ENCODE results near the gene CLASP1.
"Not testable (repeated sequence)": the region's sequence is repeated elsewhere in the genome, so short reads cannot be mapped to it uniquely, and the experiment has no call there.

CLASP1 gene

DNA sequence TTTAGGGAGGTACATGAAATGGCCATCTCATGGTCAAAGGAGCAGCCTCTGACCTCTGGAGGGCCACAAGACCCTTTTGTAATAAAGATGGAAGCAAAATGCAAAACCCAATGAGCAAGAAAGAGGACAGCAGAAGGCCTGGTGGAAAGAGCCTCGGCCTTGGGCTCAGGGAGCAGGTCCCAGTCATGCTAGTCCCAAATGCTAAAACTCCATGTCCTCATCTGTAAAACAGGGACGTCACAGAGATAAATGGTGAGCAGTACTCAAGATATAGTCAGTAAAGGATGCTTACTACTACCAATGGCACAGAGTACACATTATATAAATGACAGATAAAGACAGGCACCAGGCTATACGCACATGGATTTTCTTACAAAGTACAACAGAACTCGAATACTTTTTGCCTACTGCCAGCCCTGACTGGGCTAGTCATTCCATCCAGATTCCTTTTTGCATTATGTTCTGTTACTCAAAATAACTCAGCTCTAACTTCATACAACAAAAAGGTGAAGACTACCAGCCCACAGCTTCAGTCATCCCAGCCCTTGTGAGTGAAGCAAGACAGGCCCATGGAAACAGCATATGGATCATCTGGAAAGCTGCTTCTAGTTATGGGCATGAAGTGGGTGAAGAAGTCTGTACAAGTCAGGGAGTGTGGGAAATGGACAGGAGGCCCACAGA, 299.4 kb downstream of the CLASP1 start:
- TF ChIP-seq, protein P1, sequence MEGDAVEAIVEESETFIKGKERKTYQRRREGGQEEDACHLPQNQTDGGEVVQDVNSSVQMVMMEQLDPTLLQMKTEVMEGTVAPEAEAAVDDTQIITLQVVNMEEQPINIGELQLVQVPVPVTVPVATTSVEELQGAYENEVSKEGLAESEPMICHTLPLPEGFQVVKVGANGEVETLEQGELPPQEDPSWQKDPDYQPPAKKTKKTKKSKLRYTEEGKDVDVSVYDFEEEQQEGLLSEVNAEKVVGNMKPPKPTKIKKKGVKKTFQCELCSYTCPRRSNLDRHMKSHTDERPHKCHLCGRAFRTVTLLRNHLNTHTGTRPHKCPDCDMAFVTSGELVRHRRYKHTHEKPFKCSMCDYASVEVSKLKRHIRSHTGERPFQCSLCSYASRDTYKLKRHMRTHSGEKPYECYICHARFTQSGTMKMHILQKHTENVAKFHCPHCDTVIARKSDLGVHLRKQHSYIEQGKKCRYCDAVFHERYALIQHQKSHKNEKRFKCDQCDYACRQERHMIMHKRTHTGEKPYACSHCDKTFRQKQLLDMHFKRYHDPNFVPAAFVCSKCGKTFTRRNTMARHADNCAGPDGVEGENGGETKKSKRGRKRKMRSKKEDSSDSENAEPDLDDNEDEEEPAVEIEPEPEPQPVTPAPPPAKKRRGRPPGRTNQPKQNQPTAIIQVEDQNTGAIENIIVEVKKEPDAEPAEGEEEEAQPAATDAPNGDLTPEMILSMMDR (IDR thresholded peaks at IDR 0.05; ENCODE audit: borderline replicate concordance, insufficient read depth, low read depth, low read length) = no peak
- no peak overlapping the region for H3K4me3 ChIP-seq (ENCODE audit: low read depth, low read length)

- H3K4me3 ChIP-seq (ENCODE audit: low read depth, low read length) = no peak overlapping the region
- TF ChIP-seq, protein P1 (IDR thresholded peaks at IDR 0.05; ENCODE audit: borderline replicate concordance, insufficient read depth, low read depth, low read length) = no peak
Observed at GRCh38 chr2:121348128-121348740, 301.0 kb downstream of the CLASP1 start.

DNA sequence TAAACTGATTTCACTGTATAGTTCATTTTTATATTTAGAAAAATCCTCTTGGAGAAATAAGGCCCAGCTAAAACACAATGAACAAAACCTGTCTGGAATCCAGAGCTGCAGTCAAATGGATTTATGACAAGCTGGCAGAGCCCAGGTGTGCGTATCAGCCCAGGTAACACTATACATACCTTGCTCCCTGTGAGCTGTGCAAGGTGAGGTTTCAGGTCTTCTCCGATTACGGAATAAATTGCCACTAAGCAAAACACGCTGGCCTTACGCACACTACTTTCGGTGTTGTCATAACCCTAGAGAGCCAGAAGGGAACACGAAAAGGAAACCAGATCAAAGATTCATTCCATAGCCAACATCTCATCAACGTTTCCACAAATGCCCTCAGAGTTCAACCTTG, 302.4 kb downstream of the CLASP1 start:
- TF ChIP-seq, protein P1 (IDR thresholded peaks at IDR 0.05; ENCODE audit: borderline replicate concordance, insufficient read depth, low read depth, low read length) = no peak

GRCh38 chr2:121346407-121346806, 302.9 kb downstream of the CLASP1 start:
- TF ChIP-seq, protein P1 (IDR thresholded peaks at IDR 0.05; ENCODE audit: borderline replicate concordance, insufficient read depth, low read depth, low read length) = no peak

More for the DNA sequence above, 302.4 kb downstream of the CLASP1 start:
- H3K4me3 ChIP-seq (ENCODE audit: low read depth, low read length) = no peak overlapping the region

GRCh38 chr2:121345887-121346286, 303.4 kb downstream of the CLASP1 start:
- H3K4me3 ChIP-seq (ENCODE audit: low read depth, low read length) = no peak overlapping the region
- TF ChIP-seq, protein P1 (IDR thresholded peaks at IDR 0.05; ENCODE audit: borderline replicate concordance, insufficient read depth, low read depth, low read length) = no peak

More at GRCh38 chr2:121346407-121346806, 302.9 kb downstream of the CLASP1 start:
- H3K4me3 ChIP-seq (ENCODE audit: low read depth, low read length) = no peak overlapping the region

- TF ChIP-seq, protein P1 (IDR thresholded peaks at IDR 0.05; ENCODE audit: borderline replicate concordance, insufficient read depth, low read depth, low read length) = no peak
- no peak overlapping the region for H3K4me3 ChIP-seq (ENCODE audit: low read depth, low read length)
Observed at GRCh38 chr2:121345101-121345500, 304.2 kb downstream of the CLASP1 start.

DNA sequence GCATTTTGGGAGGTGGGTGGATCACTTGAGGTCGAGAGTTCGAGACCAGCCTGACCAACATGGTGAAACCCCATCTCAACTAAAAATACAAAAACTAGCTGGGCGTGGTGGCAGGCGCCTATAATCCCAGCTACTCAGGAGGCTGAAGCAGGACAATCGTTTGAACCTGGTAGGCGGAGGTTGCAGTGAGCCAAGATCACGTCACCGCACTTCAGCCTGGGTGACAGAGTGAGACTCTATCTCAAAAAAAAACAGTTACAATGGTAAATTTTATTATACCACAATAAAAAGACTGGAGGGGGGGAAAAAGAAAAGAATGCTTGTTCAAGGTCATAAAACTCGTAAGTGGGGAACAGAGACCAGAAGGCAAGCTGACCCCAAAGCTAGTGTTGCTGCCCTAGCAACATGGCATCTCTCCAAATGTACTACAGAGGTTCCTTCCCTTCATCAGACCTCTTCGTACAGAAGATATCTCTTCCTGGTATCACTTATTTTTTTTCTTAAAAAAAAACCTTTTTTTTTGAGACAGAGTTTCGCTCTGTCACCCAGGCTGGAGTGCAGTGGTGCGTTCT, 305.3 kb downstream of the CLASP1 start:
- not testable (repeated sequence) for H3K4me3 ChIP-seq (ENCODE audit: low read depth, low read length)
